NCI-H345 treated with DMSO at 0.1 percent for 48 hours (cell line): Measurements from ENCODE around the gene BARHL2.

Source experiments
- DNase-seq: peaks from one replicate; lab custom pipeline; 2025; ENCODE audit not compliant: unreplicated experiment; lab: John Stamatoyannopoulos, UW

Gene BARHL2

GRCh38 chr1:90710579-90711536 lies 6.2 kb downstream of the BARHL2 start:
- no peak for DNase-seq

GRCh38 chr1:90709535-90709934 lies 7.6 kb downstream of the BARHL2 start:
- DNase-seq: no peak

- DNase-seq: no peak
Observed at GRCh38 chr1:90708826-90709225, 8.3 kb downstream of the BARHL2 start.

- DNase-seq: no peak
Observed at GRCh38 chr1:90708236-90708786, 8.8 kb downstream of the BARHL2 start.

GRCh38 chr1:90707363-90707710 lies 9.8 kb downstream of the BARHL2 start:
- no peak for DNase-seq

- no peak for DNase-seq
Observed at GRCh38 chr1:90706437-90707362, 10.4 kb downstream of the BARHL2 start.

GRCh38 chr1:90705956-90706355 lies 11.1 kb downstream of the BARHL2 start:
- DNase-seq: no peak

- DNase-seq: no peak
Observed at GRCh38 chr1:90704817-90705216, 12.3 kb downstream of the BARHL2 start.

GRCh38 chr1:90694846-90695245 lies 22.3 kb downstream of the BARHL2 start:
- DNase-seq: no peak

- no peak for DNase-seq
Observed at GRCh38 chr1:90687747-90688146, 29.4 kb downstream of the BARHL2 start.

GRCh38 chr1:90675161-90675847 lies 41.8 kb downstream of the BARHL2 start:
- no peak for DNase-seq

- no peak for DNase-seq
Observed at GRCh38 chr1:90671741-90672140, 45.4 kb downstream of the BARHL2 start.

GRCh38 chr1:90671251-90671650 lies 45.9 kb downstream of the BARHL2 start:
- no peak for DNase-seq
